Neural cell (in vitro differentiated cells): ENCODE results near the gene OLFML3. TPM values are rescaled to one million over a fixed set of nuclear protein-coding genes. Genes with fewer than 3 reads are reported as not detected.

Source experiments
- H2AFZ ChIP-seq: fragments of 200-600, 300-800 bp; sonication (generic), shearing (Covaris generic); 2 replicates; pipeline ENCODE4 v1.6.0; 2014; ENCODE audit warnings: low read depth, mild to moderate bottlenecking, antibody characterized with exemption, low read length, moderate library complexity
- H3F3A ChIP-seq: fragments of 200-600 bp; shearing (Covaris generic); 2 replicates; pipeline ENCODE4 v1.6.1; 2016; ENCODE audit warnings: mild to moderate bottlenecking, moderate library complexity, mixed read lengths, antibody characterized with exemption, low read length; ENCODE audit not compliant: insufficient read depth, poor library complexity, severe bottlenecking
- H3K27ac ChIP-seq: fragments of 200-600, 300-800 bp; sonication (generic), shearing (Covaris generic); 2 replicates; pipeline ENCODE4 v1.5.1; 2014; ENCODE audit warnings: mild to moderate bottlenecking, low read length, moderate library complexity
- H3K27me3 ChIP-seq: fragments of 300-800, 200-600 bp; sonication (generic), shearing (Covaris generic); 2 replicates; pipeline ENCODE4 v1.6.0; 2014; ENCODE audit warnings: mild to moderate bottlenecking, low read depth, low read length, moderate library complexity; ENCODE audit not compliant: insufficient read depth
- H3K36me3 ChIP-seq: fragments of 300-800, 200-600 bp; sonication (generic), shearing (Covaris generic); 2 replicates; pipeline ENCODE4 v1.5.1; 2014; ENCODE audit warnings: mild to moderate bottlenecking, antibody characterized with exemption, low read length, moderate library complexity; ENCODE audit not compliant: insufficient read depth
- H3K4me2 ChIP-seq: fragments of 300-800, 200-600 bp; sonication (generic), shearing (Covaris generic); 2 replicates; pipeline ENCODE4 v1.6.0; 2014; ENCODE audit warnings: mild to moderate bottlenecking, low read length
- H3K4me3 ChIP-seq: fragments of 300-800, 200-600 bp; sonication (generic), shearing (Covaris generic); 2 replicates; pipeline ENCODE4 v1.5.1; 2014; ENCODE audit warnings: mild to moderate bottlenecking, low read length, moderate library complexity
- H3K79me2 ChIP-seq: fragments of 200-600 bp; shearing (Covaris generic); replicated peaks from 2 replicates; pipeline ENCODE4 v1.6.0; 2014; ENCODE audit warnings: mild to moderate bottlenecking, low read length, moderate library complexity; ENCODE audit not compliant: insufficient read depth
- H3K9ac ChIP-seq: fragments of 300-800, 200-600 bp; sonication (generic), shearing (Covaris generic); 2 replicates; pipeline ENCODE4 v1.6.1; 2016; ENCODE audit warnings: mild to moderate bottlenecking, low read length, mixed read lengths
- H3K9me2 ChIP-seq: fragments of 200-600 bp; shearing (Covaris generic); 2 replicates; pipeline ENCODE4 v1.6.1; 2016; ENCODE audit warnings: mild to moderate bottlenecking, low read length, mixed read lengths; ENCODE audit not compliant: insufficient read depth
- H3K9me3 ChIP-seq: fragments of 200-600, 300-800 bp; sonication (generic), shearing (Covaris generic); 2 replicates; pipeline ENCODE4 v1.6.1; 2016; ENCODE audit warnings: mild to moderate bottlenecking, mixed run types, low read length, moderate library complexity, mixed read lengths
- H4K20me1 ChIP-seq: fragments of 200-600 bp; shearing (Covaris generic); 2 replicates; pipeline ENCODE4 v1.6.1; 2016; ENCODE audit warnings: mild to moderate bottlenecking, mixed run types; ENCODE audit not compliant: insufficient read depth
- CTCF ChIP-seq: fragments of 450-650 bp; IDR thresholded peaks from 2 replicates; pipeline ENCODE4 v1.5.1; 2014; ENCODE audit warnings: antibody characterized with exemption, mild to moderate bottlenecking, moderate library complexity; ENCODE audit not compliant: poor library complexity, severe bottlenecking
- EP300 ChIP-seq: fragments of 450-650 bp; conservative IDR thresholded peaks from 2 replicates; pipeline ENCODE4 v1.6.1; 2014; ENCODE audit warnings: antibody characterized with exemption, mild to moderate bottlenecking, moderate library complexity; ENCODE audit not compliant: poor library complexity, severe bottlenecking
- EZH2 ChIP-seq: fragments of 200-600, 300-800 bp; shearing (Covaris generic), sonication (generic); IDR thresholded peaks from 2 replicates; pipeline ENCODE4 v1.6.1; 2014; ENCODE audit warnings: antibody characterized with exemption, low read length, borderline replicate concordance, mild to moderate bottlenecking; ENCODE audit not compliant: insufficient read depth, poor library complexity, severe bottlenecking
- MXI1 ChIP-seq: fragments of 450-650 bp; conservative IDR thresholded peaks from 2 replicates; pipeline ENCODE4 v1.6.1; 2014; ENCODE audit warnings: antibody characterized with exemption, mild to moderate bottlenecking; ENCODE audit not compliant: poor library complexity, severe bottlenecking
- POLR2AphosphoS5 ChIP-seq: IDR thresholded peaks from 2 replicates; pipeline ENCODE4 v1.6.1; 2012
- RAD21 ChIP-seq: fragments of 450-650 bp; conservative IDR thresholded peaks from 2 replicates; pipeline ENCODE4 v1.6.1; 2014; ENCODE audit warnings: antibody characterized with exemption, mild to moderate bottlenecking, moderate library complexity
- REST ChIP-seq: IDR thresholded peaks from 2 replicates; pipeline ENCODE4 v1.6.1; 2012; ENCODE audit warnings: borderline replicate concordance
- SMC3 ChIP-seq: fragments of 450-650 bp; conservative IDR thresholded peaks from 2 replicates; pipeline ENCODE4 v1.6.1; 2014; ENCODE audit warnings: antibody characterized with exemption, mild to moderate bottlenecking, moderate library complexity; ENCODE audit not compliant: poor library complexity
- TAF1 ChIP-seq: IDR thresholded peaks from 2 replicates; pipeline ENCODE4 v1.6.1; 2012; ENCODE audit warnings: low read depth
- polyA plus RNA-seq: library from polyadenylated mRNA; depleted of rRNA; stranded (reverse); fragments of >200 nt; gene quantifications from 2 replicates; pipeline ENCODE4 v1.2.3, GENCODE V29; 2014

Gene OLFML3
- polyA plus RNA-seq, 1 donor from 2014 or later = not detected

GRCh38 chr1:113940365-113941244 lies 38.7 kb upstream of the OLFML3 start:
- no peaks in the 10 kb centered on the region for H3K9me2 ChIP-seq

GRCh38 chr1:113941245-113941559 lies 38.1 kb upstream of the OLFML3 start:
- H4K20me1 ChIP-seq = no peaks in the 10 kb centered on the region
- TF ChIP-seq MXI1 = no peak
- no peak for TF ChIP-seq EP300
- no peak for TF ChIP-seq CTCF
- TF ChIP-seq RAD21 = no peak
- no peak for TF ChIP-seq EZH2
- TF ChIP-seq SMC3 = no peak
- TF ChIP-seq POLR2AphosphoS5 = no peak
- H3K27ac ChIP-seq = no peak overlapping the region

More at GRCh38 chr1:113940365-113941244, 38.7 kb upstream of the OLFML3 start:
- Histone ChIP-seq H4K20me1 (no peaks in the 10 kb centered on the region), H3K4me2 (no peak overlapping the region), H3K9ac (no peak overlapping the region), H3K79me2 (peaks cover 43% of the 10 kb centered on the region), H3K36me3 (peaks cover 9% of the 10 kb centered on the region), H3K27ac (no peak overlapping the region), H3K4me3 (no peak overlapping the region), H3K27me3 (no peaks in the 10 kb centered on the region), H3K9me3 (no peaks in the 10 kb centered on the region), H2AFZ (no peak overlapping the region), H3F3A (no peaks in the 10 kb centered on the region)
- TF ChIP-seq EP300 (no peak), REST (no peak), RAD21 (no peak), TAF1 (no peak), MXI1 (no peak), SMC3 (no peak), POLR2AphosphoS5 (no peak), CTCF (no peak), EZH2 (no peak)

More at GRCh38 chr1:113941245-113941559, 38.1 kb upstream of the OLFML3 start:
- peaks cover 38% of the 10 kb centered on the region for H3K79me2 ChIP-seq
- H3K27me3 ChIP-seq = no peaks in the 10 kb centered on the region
- H3K9me3 ChIP-seq = no peaks in the 10 kb centered on the region
- no peaks in the 10 kb centered on the region for H3F3A ChIP-seq
- no peak overlapping the region for H3K9ac ChIP-seq
- no peak overlapping the region for H3K4me3 ChIP-seq
- H2AFZ ChIP-seq = no peak overlapping the region
- peaks cover 9% of the 10 kb centered on the region for H3K36me3 ChIP-seq
- no peak overlapping the region for H3K4me2 ChIP-seq
- no peaks in the 10 kb centered on the region for H3K9me2 ChIP-seq
